ENCODE measurements around the gene BFSP1. TPM values are rescaled to one million over a fixed set of nuclear protein-coding genes. Genes with fewer than 3 reads are reported as not detected.
A peak's percentile ranks its signal among the peaks of the same experiment; 100 is the strongest.

Gene BFSP1
- total RNA-seq, 2 experiments from 2014 or later = 2.7 to 3.2 TPM

GRCh38 chr20:17511401-17511800 is 19.8 kb downstream of the BFSP1 start:
- H3K36me3 Mint-ChIP-seq (ENCODE audit: low read depth) = peaks cover 28% of the 10 kb centered on the region
- H3K27me3 Mint-ChIP-seq = peaks cover 8% of the 10 kb centered on the region
- peaks cover 2% of the 10 kb centered on the region for H3K9me3 Mint-ChIP-seq
- ChIA-PET POLR2A (interaction anchor here (0.9 to 3.8 kb wide), 7 partner anchors 11 to 482 kb away, joined by 3 to 38 read pairs (median 4); partner anchors contain the start of genes BFSP1, MGME1 and SNX5), CTCF (interaction anchor here (0.8 to 1.9 kb wide), 5 partner anchors 19 to 171 kb away, joined by 3 to 7 read pairs (median 5); partner anchors contain the start of genes BFSP1 and RRBP1)
- peaks cover 57% of the 10 kb centered on the region for H3K4me1 Mint-ChIP-seq
- H3K27ac Mint-ChIP-seq = peak overlapping the region; percentile 67
- H3K4me3 Mint-ChIP-seq = no peak overlapping the region
- peak; percentile 72 for DNase-seq

- ChIA-PET CTCF (interaction anchor here (1.1 to 1.4 kb wide), 2 partner anchors 60 to 172 kb away, joined by 4 to 5 read pairs; partner anchors contain the start of gene RRBP1), POLR2A (interaction anchor here (0.7 to 1.3 kb wide), 3 partner anchors 12 to 100 kb away, joined by 3 to 5 read pairs (median 4); partner anchors contain the start of gene BFSP1)
- no peak overlapping the region for H3K27ac Mint-ChIP-seq
- peaks cover 62% of the 10 kb centered on the region for H3K4me1 Mint-ChIP-seq
- H3K36me3 Mint-ChIP-seq (ENCODE audit: low read depth) = peaks cover 28% of the 10 kb centered on the region
- DNase-seq = no peak
- H3K4me3 Mint-ChIP-seq = no peak overlapping the region
- peaks cover 8% of the 10 kb centered on the region for H3K27me3 Mint-ChIP-seq
- H3K9me3 Mint-ChIP-seq = peaks cover 2% of the 10 kb centered on the region
These were observed 20.6 kb downstream of the BFSP1 start for GRCh38 chr20:17510548-17510947.

GRCh38 chr20:17508756-17509155 is 22.4 kb downstream of the BFSP1 start:
- Mint-ChIP-seq H3K27ac (no peak overlapping the region), H3K4me3 (no peak overlapping the region), H3K27me3 (peaks cover 6% of the 10 kb centered on the region), H3K4me1 (peaks cover 78% of the 10 kb centered on the region), H3K36me3 (ENCODE audit: low read depth) (peaks cover 28% of the 10 kb centered on the region), H3K9me3 (peaks cover 2% of the 10 kb centered on the region)
- CTCF ChIA-PET = interaction anchor here (1.0 to 1.2 kb wide), 3 partner anchors 22 to 389 kb away, joined by 3 to 4 read pairs (median 3); partner anchors contain the start of gene BFSP1
- DNase-seq = no peak
- POLR2A ChIA-PET = interaction anchor here (1.8 kb wide), 1 partner anchor 174 kb away, joined by 4 read pairs; the partner anchor contains the start of gene RRBP1

GRCh38 chr20:17507531-17507930 is 23.6 kb downstream of the BFSP1 start:
- H3K27ac Mint-ChIP-seq = peak overlapping the region; percentile 64
- CTCF ChIA-PET = interaction anchor here (1.0 to 1.2 kb wide), 3 partner anchors 23 to 390 kb away, joined by 3 to 4 read pairs (median 3); partner anchors contain the start of gene BFSP1
- peak; percentile 27 for DNase-seq
- peaks cover 82% of the 10 kb centered on the region for H3K4me1 Mint-ChIP-seq
- H3K27me3 Mint-ChIP-seq = peaks cover 6% of the 10 kb centered on the region
- H3K9me3 Mint-ChIP-seq = peaks cover 2% of the 10 kb centered on the region
- peak overlapping the region; percentile 63 for H3K4me3 Mint-ChIP-seq
- peaks cover 21% of the 10 kb centered on the region for H3K36me3 Mint-ChIP-seq (ENCODE audit: low read depth)
- POLR2A ChIA-PET = interaction anchor here (1.8 kb wide), 1 partner anchor 175 kb away, joined by 4 read pairs; the partner anchor contains the start of gene RRBP1

- CTCF ChIA-PET = interaction anchor here (0.8 to 3.5 kb wide), 6 partner anchors 25 to 460 kb away, joined by 3 to 77 read pairs (median 14); partner anchors contain the start of genes BFSP1, DSTN and RRBP1
- H3K27ac Mint-ChIP-seq = peak overlapping the region; percentile 64
- peaks cover 19% of the 10 kb centered on the region for H3K36me3 Mint-ChIP-seq (ENCODE audit: low read depth)
- POLR2A ChIA-PET = interaction anchor here (0.6 to 4.2 kb wide), 5 partner anchors 23 to 631 kb away, joined by 3 to 71 read pairs (median 9); partner anchors contain the start of genes BFSP1, KAT14, PET117 and RRBP1
- H3K9me3 Mint-ChIP-seq = peaks cover 2% of the 10 kb centered on the region
- peaks cover 84% of the 10 kb centered on the region for H3K4me1 Mint-ChIP-seq
- peak; percentile 36 for DNase-seq
- peak overlapping the region; percentile 63 for H3K4me3 Mint-ChIP-seq
- peaks cover 6% of the 10 kb centered on the region for H3K27me3 Mint-ChIP-seq
These were observed 24.1 kb downstream of the BFSP1 start for GRCh38 chr20:17507032-17507431.

GRCh38 chr20:17505636-17506517 is 25.3 kb downstream of the BFSP1 start:
- ChIA-PET POLR2A (interaction anchor here (0.6 to 4.2 kb wide), 26 partner anchors 21 to 1002 kb away, joined by 3 to 71 read pairs (median 5); partner anchors contain the start of genes BFSP1, DSTN, DZANK1 and KAT14), CTCF (interaction anchor here (0.7 to 3.5 kb wide), 35 partner anchors 8 to 1001 kb away, joined by 3 to 77 read pairs (median 4); partner anchors contain the start of genes BFSP1, DSTN and RRBP1)
- Mint-ChIP-seq H3K36me3 (ENCODE audit: low read depth) (peaks cover 10% of the 10 kb centered on the region), H3K9me3 (no peaks in the 10 kb centered on the region), H3K27ac (peak overlapping the region; percentile 93), H3K4me1 (peaks cover 77% of the 10 kb centered on the region), H3K27me3 (peaks cover 7% of the 10 kb centered on the region), H3K4me3 (peak overlapping the region; percentile 79)
- DNase-seq = peak; percentile 84

GRCh38 chr20:17504898-17505635 is 26.1 kb downstream of the BFSP1 start:
- H3K4me1 Mint-ChIP-seq = peaks cover 69% of the 10 kb centered on the region
- H3K9me3 Mint-ChIP-seq = no peaks in the 10 kb centered on the region
- peaks cover 7% of the 10 kb centered on the region for H3K27me3 Mint-ChIP-seq
- peak overlapping the region; percentile 93 for H3K27ac Mint-ChIP-seq
- peaks cover 9% of the 10 kb centered on the region for H3K36me3 Mint-ChIP-seq (ENCODE audit: low read depth)
- ChIA-PET POLR2A (interaction anchor here (0.6 to 4.2 kb wide), 26 partner anchors 22 to 1002 kb away, joined by 3 to 71 read pairs (median 5); partner anchors contain the start of genes BFSP1, DSTN, DZANK1 and KAT14), CTCF (interaction anchor here (0.6 to 3.5 kb wide), 39 partner anchors 9 to 1002 kb away, joined by 3 to 77 read pairs (median 4); partner anchors contain the start of genes BFSP1, DSTN and RRBP1)
- no peak for DNase-seq
- H3K4me3 Mint-ChIP-seq = peak overlapping the region; percentile 79

- Mint-ChIP-seq H3K4me3 (peak overlapping the region; percentile 79), H3K36me3 (ENCODE audit: low read depth) (peaks cover 7% of the 10 kb centered on the region), H3K27ac (peak overlapping the region; percentile 93), H3K9me3 (no peaks in the 10 kb centered on the region), H3K27me3 (peaks cover 6% of the 10 kb centered on the region), H3K4me1 (peaks cover 65% of the 10 kb centered on the region)
- CTCF ChIA-PET = interaction anchor here (0.6 to 3.5 kb wide), 33 partner anchors 9 to 493 kb away, joined by 3 to 77 read pairs (median 4); partner anchors contain the start of genes BFSP1, DSTN and RRBP1
- POLR2A ChIA-PET = interaction anchor here (0.8 to 4.2 kb wide), 18 partner anchors 23 to 1003 kb away, joined by 3 to 71 read pairs (median 8); partner anchors contain the start of genes BFSP1, DSTN, DZANK1 and KAT14
- DNase-seq = peak; percentile 47
These were observed 26.9 kb downstream of the BFSP1 start for GRCh38 chr20:17504066-17504897.

GRCh38 chr20:17503301-17504065 is 27.7 kb downstream of the BFSP1 start:
- Mint-ChIP-seq H3K27me3 (peaks cover 10% of the 10 kb centered on the region), H3K4me3 (peak overlapping the region; percentile 79), H3K9me3 (no peaks in the 10 kb centered on the region), H3K36me3 (ENCODE audit: low read depth) (peaks cover 7% of the 10 kb centered on the region), H3K4me1 (peaks cover 64% of the 10 kb centered on the region), H3K27ac (peak overlapping the region; percentile 93)
- POLR2A ChIA-PET = interaction anchor here (3.1 to 4.2 kb wide), 3 partner anchors 27 to 179 kb away, joined by 22 to 71 read pairs (median 23); partner anchors contain the start of genes BFSP1 and RRBP1
- CTCF ChIA-PET = interaction anchor here (1.0 to 3.5 kb wide), 14 partner anchors 9 to 494 kb away, joined by 3 to 77 read pairs (median 8); partner anchors contain the start of genes BFSP1, DSTN and RRBP1
- peak; percentile 37 for DNase-seq

GRCh38 chr20:17502105-17502504 is 29.1 kb downstream of the BFSP1 start:
- no peaks in the 10 kb centered on the region for H3K36me3 Mint-ChIP-seq (ENCODE audit: low read depth)
- peaks cover 8% of the 10 kb centered on the region for H3K27me3 Mint-ChIP-seq
- H3K9me3 Mint-ChIP-seq = no peaks in the 10 kb centered on the region
- no peak overlapping the region for H3K4me3 Mint-ChIP-seq
- ChIA-PET CTCF (no interaction called here), POLR2A (no interaction called here)
- DNase-seq = no peak
- no peak overlapping the region for H3K27ac Mint-ChIP-seq
- peaks cover 50% of the 10 kb centered on the region for H3K4me1 Mint-ChIP-seq
